ENCODE results near the gene ATL2.

The ATL2 gene

GRCh38 chr2:38246105-38246504 lies 131.0 kb downstream of the ATL2 start:
- no peak for DNase-seq (ENCODE audit: extremely low read depth, insufficient read length)
- H3K4me3 ChIP-seq (replicated peaks; ENCODE audit: low read depth, low read length) = no peak overlapping the region
- no peaks in the 10 kb centered on the region for H3K36me3 ChIP-seq (ENCODE audit: control insufficient read depth, insufficient read depth, low read length)
- 0 out of 2 replicates have a peak, but pooled peaks cover 1% of the 10 kb centered on the region for H3K27me3 ChIP-seq (replicated peaks; ENCODE audit: control insufficient read depth, insufficient read depth, low read length)
- TF ChIP-seq CTCF (IDR thresholded peaks at IDR 0.05; ENCODE audit: insufficient read depth, low read length, poor library complexity, severe bottlenecking) = no peak

- Histone ChIP-seq H3K4me3 (replicated peaks; ENCODE audit: low read depth, low read length) (no peak overlapping the region), H3K27me3 (replicated peaks; ENCODE audit: control insufficient read depth, insufficient read depth, low read length) (0 out of 2 replicates have a peak, but pooled peaks cover 1% of the 10 kb centered on the region), H3K36me3 (ENCODE audit: control insufficient read depth, insufficient read depth, low read length) (no peaks in the 10 kb centered on the region)
- no peak for TF ChIP-seq CTCF (IDR thresholded peaks at IDR 0.05; ENCODE audit: insufficient read depth, low read length, poor library complexity, severe bottlenecking)
- DNase-seq (ENCODE audit: extremely low read depth, insufficient read length) = no peak
These were observed 131.9 kb downstream of the ATL2 start for GRCh38 chr2:38245114-38245641.

- no peak for DNase-seq (ENCODE audit: extremely low read depth, insufficient read length)
- Histone ChIP-seq H3K4me3 (replicated peaks; ENCODE audit: low read depth, low read length) (no peak overlapping the region), H3K27me3 (replicated peaks; ENCODE audit: control insufficient read depth, insufficient read depth, low read length) (0 out of 2 replicates have a peak, but pooled peaks cover 1% of the 10 kb centered on the region), H3K36me3 (ENCODE audit: control insufficient read depth, insufficient read depth, low read length) (no peaks in the 10 kb centered on the region)
- no peak for TF ChIP-seq CTCF (IDR thresholded peaks at IDR 0.05; ENCODE audit: insufficient read depth, low read length, poor library complexity, severe bottlenecking)
These were observed 132.8 kb downstream of the ATL2 start for GRCh38 chr2:38244301-38244700.

Measured in GM06990 (cell line).